MM.1S (cell line): ENCODE data around the gene XPNPEP2.

Experiments used
- CTCF ChIP-seq: fragments of 300-600 bp; sonication (generic); IDR thresholded peaks from 2 replicates; pipeline ENCODE4 v1.5.1; 2016; ENCODE audit warnings: antibody characterized with exemption, low read length, mixed read lengths
- EZH2 ChIP-seq: fragments of 300-600 bp; sonication (generic); optimal IDR thresholded peaks from 2 replicates; pipeline ENCODE3; 2017; ENCODE audit warnings: low read depth, mild to moderate bottlenecking, antibody characterized with exemption, low read length, mixed read lengths

- TF ChIP-seq CTCF: no peak
- TF ChIP-seq EZH2: no peak
Measured at GRCh38 chrX:129793604-129794191, 54.9 kb downstream of the XPNPEP2 start.
